ENCODE data around the gene SCLY. TPM values are rescaled to one million over a fixed set of nuclear protein-coding genes. Genes with fewer than 3 reads are reported as not detected.

Gene SCLY, protein sequence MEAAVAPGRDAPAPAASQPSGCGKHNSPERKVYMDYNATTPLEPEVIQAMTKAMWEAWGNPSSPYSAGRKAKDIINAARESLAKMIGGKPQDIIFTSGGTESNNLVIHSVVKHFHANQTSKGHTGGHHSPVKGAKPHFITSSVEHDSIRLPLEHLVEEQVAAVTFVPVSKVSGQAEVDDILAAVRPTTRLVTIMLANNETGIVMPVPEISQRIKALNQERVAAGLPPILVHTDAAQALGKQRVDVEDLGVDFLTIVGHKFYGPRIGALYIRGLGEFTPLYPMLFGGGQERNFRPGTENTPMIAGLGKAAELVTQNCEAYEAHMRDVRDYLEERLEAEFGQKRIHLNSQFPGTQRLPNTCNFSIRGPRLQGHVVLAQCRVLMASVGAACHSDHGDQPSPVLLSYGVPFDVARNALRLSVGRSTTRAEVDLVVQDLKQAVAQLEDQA
- total RNA-seq, result 10 to 100 TPM; 27.1 to 30.0 TPM

DNA sequence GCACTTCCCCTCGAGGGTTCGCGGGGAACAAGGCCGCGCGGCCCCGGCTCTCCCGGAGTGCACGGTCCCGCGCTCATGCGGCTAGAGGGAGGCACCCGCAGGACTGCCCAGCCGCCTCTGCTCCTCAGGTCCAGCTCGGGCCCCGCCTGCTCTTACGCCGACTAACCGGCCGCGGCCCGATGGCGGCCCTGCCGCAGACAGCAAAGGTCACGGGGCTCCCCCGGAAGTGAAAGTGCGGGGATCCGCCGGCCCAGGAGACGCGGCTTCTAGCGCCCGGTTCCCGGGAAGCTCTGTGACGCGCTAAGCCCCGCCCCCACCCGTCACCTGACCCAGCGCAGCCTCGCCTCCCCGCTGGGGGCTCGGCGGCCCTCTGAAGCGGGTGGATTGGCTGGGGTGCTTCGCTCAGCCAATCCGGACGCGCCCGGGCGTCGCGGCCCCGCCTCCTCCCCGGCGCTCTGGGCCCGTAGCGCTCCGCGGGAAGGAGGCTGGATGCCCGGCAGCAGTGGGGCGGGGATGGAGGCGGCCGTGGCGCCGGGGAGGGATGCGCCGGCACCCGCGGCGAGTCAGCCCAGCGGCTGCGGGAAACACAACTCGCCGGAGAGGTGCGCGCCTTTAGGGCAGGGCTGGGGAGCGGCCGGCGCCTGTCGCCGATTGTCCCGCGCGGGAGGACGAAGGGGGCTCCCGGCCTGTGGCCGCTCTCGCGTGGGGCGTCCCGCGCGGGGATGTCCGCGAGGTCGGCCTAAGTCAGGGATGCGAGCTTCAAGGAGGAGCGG is at the start of gene SCLY:
Gene SCLY (plus strand): TSS at position 460 of the 773 bp plus-strand sequence. CDS start 54 bp downstream, at position 514.
- peaks cover 19% of the 10 kb centered on the region for H3K36me3 Mint-ChIP-seq (ENCODE audit: low read depth)
- peak within 1 kb of the TSS; percentile 83 for H3K4me3 Mint-ChIP-seq
- H3K9me3 Mint-ChIP-seq, result peaks cover 3% of the 10 kb centered on the region
- H3K27me3 Mint-ChIP-seq, result peaks cover 9% of the 10 kb centered on the region
- POLR2A ChIA-PET, result interaction anchor here (1.0 kb wide), 1 partner anchor 91 kb away, joined by 3 read pairs; no protein-coding TSS in a partner anchor
- peaks cover 60% of the 10 kb centered on the region for H3K4me1 Mint-ChIP-seq
- peak; percentile 96 for DNase-seq
- H3K27ac Mint-ChIP-seq, result peak within 1 kb of the TSS; percentile 87
- CTCF ChIA-PET, result interaction anchor here (0.6 kb wide), 1 partner anchor 456 kb away, joined by 3 read pairs; no protein-coding TSS in a partner anchor

DNA sequence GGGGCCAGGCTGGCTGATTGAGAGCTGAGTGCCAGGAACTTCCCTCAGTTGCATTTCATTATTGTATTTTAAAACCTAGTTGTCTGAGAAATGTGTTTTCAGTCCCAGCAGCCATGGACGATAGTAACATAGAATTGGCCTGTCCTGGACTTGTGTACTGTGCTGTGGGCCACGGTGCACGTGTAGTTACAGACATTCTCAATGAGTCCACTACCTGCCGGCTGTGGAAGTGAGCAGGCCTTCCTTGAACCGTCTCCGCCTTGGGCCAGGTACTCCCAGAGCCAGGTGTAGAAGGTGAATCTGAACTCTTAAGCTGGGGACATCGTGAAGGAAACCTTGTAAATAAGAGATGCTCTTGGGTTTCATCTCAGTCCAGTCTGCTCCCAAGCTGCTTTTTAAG is 47.0 kb upstream of the SCLY start:
- DNase-seq, result no peak
- H3K4me3 Mint-ChIP-seq, result no peak overlapping the region
- H3K9me3 Mint-ChIP-seq, result no peaks in the 10 kb centered on the region
- peaks cover 21% of the 10 kb centered on the region for H3K4me1 Mint-ChIP-seq
- ChIA-PET POLR2A (no interaction called here), CTCF (no interaction called here)
- H3K27me3 Mint-ChIP-seq, result no peaks in the 10 kb centered on the region
- H3K36me3 Mint-ChIP-seq (ENCODE audit: low read depth), result peaks cover 33% of the 10 kb centered on the region
- H3K27ac Mint-ChIP-seq, result no peak overlapping the region

DNA sequence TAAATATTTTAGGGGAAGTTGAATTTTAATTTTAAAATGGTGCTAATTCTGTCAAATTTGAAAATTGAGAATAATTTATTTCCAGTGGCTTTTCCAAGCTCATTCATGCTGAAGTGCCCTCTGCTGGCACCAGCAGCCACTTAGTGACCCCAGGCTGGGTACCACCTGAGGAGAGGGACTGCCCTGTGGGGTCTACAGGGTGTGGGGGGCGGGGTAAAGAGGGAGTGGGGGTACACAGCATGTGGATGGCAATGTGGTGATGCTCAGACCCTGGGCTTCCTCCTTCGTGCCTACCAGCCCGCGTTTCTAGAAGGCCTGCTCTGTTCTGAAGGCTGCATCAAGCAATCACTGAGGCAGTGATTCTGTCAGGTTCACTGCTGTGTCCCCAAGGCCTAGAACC is 45.1 kb upstream of the SCLY start:
- no peak overlapping the region for H3K4me3 Mint-ChIP-seq
- ChIA-PET CTCF (interaction anchor here (1.2 kb wide), 1 partner anchor 93 kb away, joined by 3 read pairs; no protein-coding TSS in a partner anchor), POLR2A (no interaction called here)
- no peaks in the 10 kb centered on the region for H3K9me3 Mint-ChIP-seq
- no peaks in the 10 kb centered on the region for H3K27me3 Mint-ChIP-seq
- H3K4me1 Mint-ChIP-seq, result peaks cover 7% of the 10 kb centered on the region
- no peak overlapping the region for H3K27ac Mint-ChIP-seq
- peaks cover 37% of the 10 kb centered on the region for H3K36me3 Mint-ChIP-seq (ENCODE audit: low read depth)
- DNase-seq, result no peak

DNA sequence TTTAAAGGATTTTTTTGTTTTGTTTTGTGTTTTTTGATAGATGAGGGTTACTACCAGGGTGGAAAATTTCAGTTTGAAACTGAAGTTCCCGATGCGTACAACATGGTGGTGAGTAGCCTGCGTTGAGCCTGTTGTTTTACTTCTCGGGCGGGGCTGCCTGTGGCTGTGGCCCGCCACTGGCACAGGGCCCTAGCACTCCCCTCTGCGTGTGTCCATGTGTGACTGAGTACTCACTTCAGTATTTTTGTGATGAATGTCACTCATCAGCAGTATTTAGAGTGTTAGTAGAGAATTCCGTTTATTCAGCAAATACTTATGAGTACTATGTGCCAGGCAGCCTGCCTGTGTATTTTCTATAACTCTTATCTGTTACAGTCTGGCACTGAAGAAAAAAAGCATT is 44.3 kb upstream of the SCLY start:
- POLR2A ChIA-PET, result no interaction called here
- H3K36me3 Mint-ChIP-seq (ENCODE audit: low read depth), result peaks cover 39% of the 10 kb centered on the region
- DNase-seq, result no peak
- CTCF ChIA-PET, result no interaction called here
- no peak overlapping the region for H3K27ac Mint-ChIP-seq
- H3K27me3 Mint-ChIP-seq, result no peaks in the 10 kb centered on the region
- H3K4me3 Mint-ChIP-seq, result no peak overlapping the region
- H3K4me1 Mint-ChIP-seq, result peaks cover 2% of the 10 kb centered on the region
- no peaks in the 10 kb centered on the region for H3K9me3 Mint-ChIP-seq

DNA sequence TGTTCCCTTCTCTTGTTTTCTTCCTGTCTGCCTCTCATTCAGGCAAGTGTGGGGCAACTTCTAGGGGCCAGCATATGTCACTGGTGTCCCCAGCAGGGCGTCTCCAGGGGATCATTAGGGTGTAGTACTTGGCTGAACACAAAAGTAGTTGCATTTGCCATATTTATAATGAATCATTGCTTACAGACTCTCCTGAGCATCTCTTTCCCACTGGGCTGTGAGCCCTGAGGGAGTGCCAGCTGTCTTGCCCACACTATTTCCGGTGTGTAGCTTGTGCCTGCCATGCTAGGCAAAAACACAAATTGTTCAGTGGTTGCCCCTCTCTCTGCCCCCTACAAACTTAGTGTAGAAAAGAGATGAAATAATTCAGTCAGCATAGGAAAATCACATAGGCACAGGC is 40.8 kb upstream of the SCLY start:
- H3K36me3 Mint-ChIP-seq (ENCODE audit: low read depth), result peaks cover 27% of the 10 kb centered on the region
- H3K9me3 Mint-ChIP-seq, result no peaks in the 10 kb centered on the region
- ChIA-PET POLR2A (no interaction called here), CTCF (no interaction called here)
- no peak overlapping the region for H3K4me3 Mint-ChIP-seq
- H3K27me3 Mint-ChIP-seq, result no peaks in the 10 kb centered on the region
- H3K27ac Mint-ChIP-seq, result no peak overlapping the region
- no peak for DNase-seq
- H3K4me1 Mint-ChIP-seq, result peaks cover 15% of the 10 kb centered on the region

DNA sequence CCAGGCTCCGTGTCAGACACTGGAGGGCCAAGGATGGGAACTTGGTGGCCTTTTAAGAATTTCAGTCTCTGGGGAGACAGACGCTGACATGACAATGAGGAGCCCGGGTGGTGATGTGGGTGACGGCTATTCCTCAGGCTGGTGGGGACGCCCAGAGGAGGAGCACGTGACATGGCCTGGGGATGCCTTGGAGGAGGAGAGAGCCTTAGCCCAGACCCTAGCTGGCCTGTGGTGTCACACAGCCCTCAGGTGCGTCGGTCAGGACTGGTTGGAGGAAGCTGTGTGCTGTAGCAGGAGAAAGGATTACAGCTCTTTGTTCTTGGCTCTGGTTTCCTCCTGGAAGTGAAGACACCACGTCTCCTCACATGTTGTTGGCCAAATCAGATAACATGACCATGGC is 40.0 kb upstream of the SCLY start:
- no peaks in the 10 kb centered on the region for H3K27me3 Mint-ChIP-seq
- POLR2A ChIA-PET, result no interaction called here

DNA sequence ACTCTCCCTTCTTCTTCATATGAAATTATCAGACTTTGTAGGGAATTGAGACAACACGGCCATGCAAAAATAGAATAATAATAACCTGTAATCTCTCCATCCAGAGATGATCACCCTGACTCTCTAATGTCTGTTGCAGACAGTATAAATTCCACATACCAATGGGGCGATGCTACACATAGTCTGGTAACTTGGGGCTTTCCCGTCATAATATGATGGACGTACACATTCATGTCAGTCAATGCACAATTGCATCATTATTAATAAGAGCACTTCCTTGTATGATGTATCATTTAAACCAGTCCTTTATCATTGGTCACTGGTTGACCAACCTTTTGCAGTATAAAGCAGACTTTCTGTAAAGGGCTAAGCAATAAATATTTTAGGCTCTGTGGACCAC is 39.5 kb upstream of the SCLY start:
- Mint-ChIP-seq H3K4me1 (peaks cover 22% of the 10 kb centered on the region), H3K36me3 (ENCODE audit: low read depth) (peaks cover 38% of the 10 kb centered on the region)
- no peak for DNase-seq

More for the DNA sequence above, 40.0 kb upstream of the SCLY start:
- DNase-seq, result no peak
- Mint-ChIP-seq H3K36me3 (ENCODE audit: low read depth) (peaks cover 35% of the 10 kb centered on the region), H3K27ac (no peak overlapping the region), H3K4me1 (peaks cover 22% of the 10 kb centered on the region), H3K9me3 (no peaks in the 10 kb centered on the region), H3K4me3 (no peak overlapping the region)
- CTCF ChIA-PET, result no interaction called here

DNA sequence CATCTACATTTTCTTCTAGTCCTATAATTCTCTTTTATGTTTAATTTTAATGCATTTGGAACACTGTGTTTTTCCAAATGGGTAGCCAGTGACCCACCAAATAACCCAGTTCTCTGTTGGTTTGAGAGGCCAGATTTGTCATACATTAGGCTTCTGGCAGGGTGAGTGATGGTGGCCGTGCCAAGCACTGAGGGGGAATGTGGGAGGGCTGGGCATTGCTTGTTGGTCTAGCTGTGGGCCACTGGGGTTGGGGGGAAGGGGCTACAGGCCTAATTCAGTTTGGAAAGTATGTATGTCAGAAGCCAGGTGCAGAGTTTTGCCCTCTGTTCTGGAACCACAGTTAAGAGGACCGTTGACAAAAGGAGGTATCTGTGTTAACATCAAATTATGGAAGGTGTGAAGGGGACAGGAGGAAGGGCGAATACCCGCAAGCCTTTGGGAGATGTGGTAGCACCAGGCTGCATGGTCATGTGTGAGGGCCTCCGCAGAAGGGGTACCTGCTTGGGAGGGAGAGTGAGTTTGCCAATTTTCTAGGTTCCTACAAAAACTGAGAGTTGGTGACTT is 38.1 kb upstream of the SCLY start:
- POLR2A ChIA-PET, result no interaction called here
- Mint-ChIP-seq H3K4me3 (no peak overlapping the region), H3K4me1 (peaks cover 30% of the 10 kb centered on the region), H3K9me3 (no peaks in the 10 kb centered on the region), H3K27me3 (no peaks in the 10 kb centered on the region), H3K36me3 (ENCODE audit: low read depth) (peaks cover 44% of the 10 kb centered on the region), H3K27ac (no peak overlapping the region)
- CTCF ChIA-PET, result no interaction called here
- DNase-seq, result no peak

More for the DNA sequence above, 39.5 kb upstream of the SCLY start:
- Mint-ChIP-seq H3K4me3 (no peak overlapping the region), H3K27ac (no peak overlapping the region), H3K27me3 (no peaks in the 10 kb centered on the region), H3K9me3 (no peaks in the 10 kb centered on the region)
- POLR2A ChIA-PET, result no interaction called here
- CTCF ChIA-PET, result no interaction called here

DNA sequence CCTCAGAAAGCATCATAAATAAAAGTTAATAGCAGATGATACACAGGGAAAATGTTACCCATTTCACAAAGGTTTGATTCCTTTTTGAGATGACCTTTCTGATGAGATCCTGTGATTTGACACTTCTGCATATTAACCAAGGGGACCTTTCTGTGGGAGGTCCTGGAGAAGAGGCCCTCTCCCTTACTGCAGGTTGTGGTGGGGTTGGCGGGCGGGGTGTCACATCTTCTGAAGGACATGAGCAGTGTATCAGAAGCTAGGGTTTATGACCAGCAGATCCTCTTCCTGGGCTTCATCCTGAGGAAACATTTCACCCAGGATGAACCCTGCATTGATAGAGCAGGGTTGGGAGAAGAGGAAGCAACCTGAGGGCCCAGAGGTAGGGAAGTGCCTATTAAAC is 37.2 kb upstream of the SCLY start:
- H3K36me3 Mint-ChIP-seq (ENCODE audit: low read depth), result peaks cover 44% of the 10 kb centered on the region
- peaks cover 30% of the 10 kb centered on the region for H3K4me1 Mint-ChIP-seq
- H3K4me3 Mint-ChIP-seq, result no peak overlapping the region
- H3K27ac Mint-ChIP-seq, result peak overlapping the region; percentile 34
- no peaks in the 10 kb centered on the region for H3K27me3 Mint-ChIP-seq
- DNase-seq, result no peak
- ChIA-PET POLR2A (no interaction called here), CTCF (interaction anchor here (1.3 kb wide), 1 partner anchor 14 kb away, joined by 3 read pairs; no protein-coding TSS in a partner anchor)
- H3K9me3 Mint-ChIP-seq, result no peaks in the 10 kb centered on the region

DNA sequence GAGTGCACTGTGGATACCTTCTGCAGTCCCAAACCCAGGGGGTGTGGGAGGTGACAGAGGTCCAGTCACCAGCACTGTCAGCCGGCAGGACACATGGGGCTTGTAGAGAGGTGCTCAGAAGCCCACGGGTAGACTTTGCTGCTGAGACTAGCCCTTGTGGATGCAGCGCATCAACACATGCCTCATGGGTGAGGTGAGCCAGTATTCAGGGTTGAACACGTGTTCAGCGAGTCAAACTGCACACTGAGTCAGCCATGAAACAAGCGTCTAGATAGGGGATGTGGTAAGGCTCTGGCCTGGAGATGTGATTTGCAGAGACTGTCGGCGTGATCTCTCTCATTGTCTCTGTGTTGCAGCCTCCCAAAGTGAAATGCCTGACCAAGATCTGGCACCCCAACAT is 35.8 kb upstream of the SCLY start:
- H3K9me3 Mint-ChIP-seq, result no peaks in the 10 kb centered on the region
- peak; percentile 19 for DNase-seq
- no peak overlapping the region for H3K4me3 Mint-ChIP-seq
- H3K27ac Mint-ChIP-seq, result peak overlapping the region; percentile 7
- POLR2A ChIA-PET, result no interaction called here
- H3K4me1 Mint-ChIP-seq, result peaks cover 30% of the 10 kb centered on the region
- H3K27me3 Mint-ChIP-seq, result no peaks in the 10 kb centered on the region
- CTCF ChIA-PET, result no interaction called here
- peaks cover 45% of the 10 kb centered on the region for H3K36me3 Mint-ChIP-seq (ENCODE audit: low read depth)

DNA sequence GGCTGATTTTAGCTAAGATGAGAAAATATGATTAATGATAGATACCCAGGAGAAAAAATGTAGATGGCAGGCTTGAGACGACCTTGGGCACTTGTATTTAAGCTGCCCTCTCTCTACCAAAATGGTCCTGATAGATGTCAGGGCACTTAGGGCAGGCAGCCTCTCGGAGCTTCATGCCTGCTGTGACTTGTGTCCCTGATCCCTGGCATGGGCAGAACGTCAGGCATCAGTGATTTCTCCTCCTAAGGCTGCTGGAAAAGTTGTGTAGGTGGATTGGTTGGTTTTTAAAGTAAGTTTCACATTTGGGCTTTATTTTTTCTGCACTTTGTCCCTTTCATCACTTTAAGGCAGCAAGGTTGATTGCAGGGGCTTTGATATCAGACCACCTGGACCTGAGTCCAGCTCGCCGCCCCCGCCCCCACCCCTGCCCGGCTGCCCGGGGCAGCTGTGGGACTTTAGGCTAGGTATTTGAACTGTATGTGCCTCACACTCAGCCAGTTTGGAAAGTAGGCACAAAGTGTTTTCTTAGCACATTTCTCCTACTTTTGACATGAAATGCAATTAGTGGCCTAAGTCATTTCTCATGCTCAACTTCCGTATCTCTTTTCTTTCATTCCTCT is 35.0 kb upstream of the SCLY start:
- H3K36me3 Mint-ChIP-seq (ENCODE audit: low read depth), result peaks cover 46% of the 10 kb centered on the region
- no peak for DNase-seq
- H3K4me3 Mint-ChIP-seq, result no peak overlapping the region
- H3K4me1 Mint-ChIP-seq, result peaks cover 32% of the 10 kb centered on the region
- no peaks in the 10 kb centered on the region for H3K9me3 Mint-ChIP-seq
- no peaks in the 10 kb centered on the region for H3K27me3 Mint-ChIP-seq
- H3K27ac Mint-ChIP-seq, result peak overlapping the region; percentile 7
- CTCF ChIA-PET, result no interaction called here
- POLR2A ChIA-PET, result no interaction called here

DNA sequence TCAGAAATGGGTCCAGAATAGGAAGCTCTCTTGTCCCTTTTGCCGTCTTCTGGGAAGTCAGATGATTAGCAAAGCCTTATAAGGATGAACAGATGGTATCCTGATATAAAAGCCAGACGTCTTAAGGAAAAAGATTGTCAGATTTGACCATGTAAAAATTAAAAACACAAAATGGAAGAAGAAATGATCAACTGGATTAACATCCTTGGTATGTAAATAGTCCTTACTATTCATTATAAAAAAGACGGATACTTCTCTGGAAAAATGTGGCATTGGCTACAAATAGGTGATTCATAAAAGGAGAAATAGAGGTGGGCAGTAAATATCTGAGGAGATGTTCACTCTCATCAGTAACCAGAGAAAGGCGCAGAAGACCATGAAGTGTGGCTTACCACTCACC is 33.7 kb upstream of the SCLY start:
- no peak for DNase-seq
- POLR2A ChIA-PET, result no interaction called here
- CTCF ChIA-PET, result interaction anchor here (0.6 kb wide), 1 partner anchor 59 kb away, joined by 4 read pairs; no protein-coding TSS in a partner anchor
- H3K4me3 Mint-ChIP-seq, result no peak overlapping the region
- no peaks in the 10 kb centered on the region for H3K9me3 Mint-ChIP-seq
- H3K27me3 Mint-ChIP-seq, result no peaks in the 10 kb centered on the region
- peaks cover 52% of the 10 kb centered on the region for H3K36me3 Mint-ChIP-seq (ENCODE audit: low read depth)
- H3K4me1 Mint-ChIP-seq, result peaks cover 32% of the 10 kb centered on the region
- H3K27ac Mint-ChIP-seq, result no peak overlapping the region

Data from activated CD4-positive, alpha-beta T cell treated with anti-CD3 and anti-CD28 coated beads, Interleukin-2, amount 10 ng/mL, durations not matched to agents 7 days and 5 days (primary cell).